NCI-H1694 (cell line): ENCODE results near the gene SLC5A6.
A peak's percentile ranks its signal among the peaks of the same experiment; 100 is the strongest.
"Not testable (repeated sequence)": the region's sequence is repeated elsewhere in the genome, so short reads cannot be mapped to it uniquely, and the experiment has no call there.

Experiments used
- DNase-seq: peaks from one replicate; lab custom pipeline; 2025; lab: John Stamatoyannopoulos, UW

The SLC5A6 gene

DNA sequence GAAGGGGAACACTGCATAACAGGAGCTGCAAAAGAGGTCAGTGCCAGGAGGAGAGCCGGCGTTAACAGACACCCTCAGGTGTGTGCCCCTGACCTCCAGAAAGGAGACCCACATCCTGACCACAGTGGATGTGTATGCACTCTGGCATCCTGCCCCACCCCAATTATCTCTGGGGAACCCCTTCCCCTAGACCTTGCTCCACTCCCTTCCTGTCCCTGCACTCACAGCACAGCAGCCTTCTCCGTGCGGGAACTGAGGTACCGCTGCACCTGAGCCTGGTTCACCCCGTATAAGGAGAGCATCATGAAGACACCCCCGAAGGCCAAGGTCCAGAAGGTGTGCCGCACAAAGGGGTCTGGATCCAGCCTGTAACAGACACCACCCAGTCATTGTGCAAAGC, 7.5 kb downstream of the SLC5A6 start:
- DNase-seq: no peak

DNA sequence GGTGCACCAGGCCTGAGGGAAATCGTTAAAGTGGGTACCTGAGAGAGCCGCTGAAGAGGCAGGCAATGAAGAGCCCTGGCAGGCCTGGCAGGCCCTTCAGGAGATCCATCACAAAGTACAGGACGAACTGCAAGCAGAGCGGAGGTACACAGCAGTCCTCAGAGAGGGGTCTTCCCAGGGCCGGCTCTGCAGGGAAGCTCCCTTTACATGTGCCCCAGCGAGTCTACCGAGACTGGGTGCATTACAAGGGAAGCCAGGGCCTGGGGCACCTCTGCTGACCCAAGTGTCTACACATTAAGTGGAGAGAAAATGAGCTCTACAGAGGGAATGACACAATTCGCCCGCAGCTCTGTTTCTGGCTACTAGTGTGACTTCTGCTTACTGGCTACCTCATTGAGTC, 8.3 kb downstream of the SLC5A6 start:
- DNase-seq: no peak

DNA sequence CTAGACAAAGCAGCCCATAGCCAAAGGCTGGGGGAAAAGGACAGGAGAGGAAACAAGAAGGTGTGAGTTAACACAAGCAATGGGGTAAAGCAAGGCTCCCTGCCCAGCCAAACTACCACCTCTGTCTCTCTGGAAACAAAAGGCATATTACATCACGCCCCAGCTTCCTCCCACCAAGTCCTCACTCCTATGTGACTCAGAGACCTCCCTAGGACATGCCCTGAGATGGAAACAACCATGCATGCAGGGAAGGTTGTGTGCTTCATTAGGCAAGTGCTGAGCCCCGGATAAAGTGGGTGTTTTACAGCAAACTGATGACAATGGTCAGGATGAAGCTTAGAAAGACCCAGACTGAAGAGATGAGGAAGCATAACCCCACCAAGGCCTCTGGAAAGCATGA, 9.2 kb downstream of the SLC5A6 start:
- no peak for DNase-seq

DNA sequence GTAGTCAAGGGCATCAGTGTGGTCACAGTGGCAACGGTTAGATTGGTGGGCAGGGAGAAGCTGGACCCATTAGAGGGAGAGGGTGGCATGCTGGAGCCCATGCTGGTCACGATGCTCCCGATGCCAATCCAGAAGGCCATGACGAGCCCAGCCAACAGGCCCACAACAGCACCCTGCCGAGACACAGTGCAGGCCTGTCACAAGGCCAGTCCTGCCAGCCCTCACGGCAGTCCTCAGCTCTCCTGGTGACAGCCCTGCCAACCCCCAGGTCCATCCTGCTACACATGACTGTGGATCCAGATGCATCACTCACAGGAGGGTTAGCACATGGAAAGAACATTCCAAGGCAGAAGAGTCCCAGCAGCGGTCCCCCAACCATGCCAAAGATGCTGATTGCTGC, 10.4 kb downstream of the SLC5A6 start:
- DNase-seq: no peak

DNA sequence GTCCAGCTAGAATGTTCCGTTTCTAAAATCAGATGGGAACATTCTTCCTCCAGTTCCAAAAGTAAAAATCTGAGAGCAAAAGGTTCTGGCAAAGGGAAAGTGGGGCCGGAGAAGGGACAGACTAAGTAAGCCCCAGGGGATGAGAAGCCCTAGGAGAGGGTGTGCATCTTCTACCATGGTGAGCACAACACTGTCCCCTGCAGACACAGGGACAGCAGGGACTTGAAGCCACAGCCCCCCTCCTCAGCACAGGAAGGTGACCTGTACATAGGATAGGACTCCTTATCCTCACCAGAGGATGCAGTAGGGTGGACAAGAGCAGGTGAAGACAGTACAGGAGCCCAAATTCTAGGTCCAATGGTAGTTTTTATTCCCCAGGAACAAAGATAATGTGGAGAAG, 12.8 kb downstream of the SLC5A6 start:
- DNase-seq: no peak

GRCh38 chr2:27198627-27199026, 13.4 kb downstream of the SLC5A6 start:
- DNase-seq: no peak

DNA sequence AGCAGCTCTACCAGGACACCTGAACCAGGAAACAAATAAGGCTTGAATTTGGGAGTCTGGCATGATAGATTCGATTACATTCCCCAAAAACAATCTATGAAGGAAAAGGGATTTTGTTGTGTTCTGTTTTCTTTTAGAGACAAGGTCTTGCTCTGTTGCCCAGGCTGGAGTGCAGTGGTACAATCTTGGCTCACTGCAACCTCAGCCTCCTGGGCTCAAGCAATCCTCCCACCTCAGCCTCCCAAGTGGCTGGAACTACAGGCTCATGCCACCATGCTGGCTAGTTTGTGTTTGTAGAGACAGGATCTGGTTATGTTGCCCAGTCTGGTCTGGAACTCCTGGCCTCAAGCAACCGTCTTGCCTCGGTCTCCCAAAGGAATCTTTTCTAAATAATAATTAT, 14.0 kb downstream of the SLC5A6 start:
- DNase-seq: not testable (repeated sequence)

- DNase-seq: not testable (repeated sequence)
Measured at GRCh38 chr2:27195799-27196198, 16.3 kb downstream of the SLC5A6 start.

DNA sequence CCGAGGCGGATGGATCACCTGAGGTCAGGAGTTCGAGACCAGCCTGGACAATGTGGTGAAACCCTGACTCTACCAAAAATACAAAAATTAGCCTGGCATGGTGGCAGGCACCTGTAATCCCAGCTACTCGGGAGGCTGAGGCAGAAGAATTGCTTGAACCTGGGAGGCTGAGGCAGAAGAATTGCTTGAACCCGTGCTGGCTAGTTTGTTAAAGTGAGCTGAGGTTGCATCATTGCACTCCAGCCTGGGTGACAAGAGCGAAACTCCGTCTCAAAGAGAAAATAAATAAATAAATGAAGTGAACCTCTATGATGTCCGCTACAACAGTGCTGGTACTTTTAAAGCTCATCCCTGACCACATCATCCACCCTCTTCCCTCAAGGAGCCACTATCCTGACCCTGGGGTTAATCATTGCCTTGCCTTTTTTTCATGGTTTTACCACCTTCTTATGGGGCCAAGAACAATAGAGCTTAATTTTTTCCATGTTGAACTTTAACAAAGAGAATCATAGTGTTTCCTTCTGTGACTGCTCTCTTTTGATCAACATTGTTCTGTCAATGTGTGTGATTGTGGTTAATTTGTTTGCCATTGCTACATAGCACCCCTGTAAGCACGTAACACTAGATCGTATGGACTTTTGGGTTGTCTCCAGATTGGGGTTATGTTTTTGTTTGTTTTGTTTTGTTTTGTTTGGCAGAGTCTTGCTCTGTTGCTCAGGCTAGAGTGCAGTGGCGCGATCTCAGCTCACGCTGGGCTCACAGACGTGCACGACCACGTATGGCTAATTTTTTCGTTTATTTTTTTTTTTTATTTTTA, 17.3 kb downstream of the SLC5A6 start:
- no peak for DNase-seq

GRCh38 chr2:27191070-27191829, 20.8 kb downstream of the SLC5A6 start:
- DNase-seq: peak; percentile 70

GRCh38 chr2:27189989-27190388, 22.1 kb downstream of the SLC5A6 start:
- DNase-seq: no peak

DNA sequence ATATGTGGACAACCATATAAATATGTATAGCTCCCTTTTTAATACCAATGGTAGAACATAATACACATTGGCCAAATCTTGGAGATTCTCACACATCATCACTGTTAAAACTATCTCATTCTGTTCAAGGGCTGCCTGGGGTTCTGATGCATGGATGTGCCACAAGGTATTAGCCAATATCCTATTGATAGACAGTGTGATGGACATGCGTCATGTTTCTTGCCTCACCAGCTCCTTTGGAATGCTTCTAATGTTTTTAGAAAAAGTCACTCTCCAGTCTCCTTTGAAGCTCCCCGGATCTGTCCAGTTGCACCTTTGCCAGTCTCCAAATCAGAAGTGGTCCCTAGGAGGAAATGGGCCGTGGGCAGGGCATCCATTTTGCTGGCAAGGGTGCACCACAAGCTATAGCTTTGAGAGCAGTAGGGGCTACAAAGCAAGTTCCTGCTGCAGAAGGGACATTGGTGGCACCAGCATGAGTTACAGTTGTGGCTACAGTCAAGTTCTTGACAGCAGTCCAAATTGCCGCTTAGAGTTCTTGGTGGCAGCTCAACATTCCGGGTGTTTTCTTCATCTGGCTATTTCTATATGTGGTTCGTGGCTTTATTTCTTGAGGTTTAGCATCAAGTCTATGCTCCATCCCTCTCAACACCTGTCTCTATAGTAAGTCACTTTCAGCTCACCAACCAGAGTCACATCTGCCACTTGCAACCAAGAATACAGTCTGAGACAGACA, 25.3 kb downstream of the SLC5A6 start:
- no peak for DNase-seq

- DNase-seq: peak; percentile 54
Measured at GRCh38 chr2:27185331-27186026, 26.6 kb downstream of the SLC5A6 start.

GRCh38 chr2:27184115-27184514, 28.0 kb downstream of the SLC5A6 start:
- DNase-seq: no peak

DNA sequence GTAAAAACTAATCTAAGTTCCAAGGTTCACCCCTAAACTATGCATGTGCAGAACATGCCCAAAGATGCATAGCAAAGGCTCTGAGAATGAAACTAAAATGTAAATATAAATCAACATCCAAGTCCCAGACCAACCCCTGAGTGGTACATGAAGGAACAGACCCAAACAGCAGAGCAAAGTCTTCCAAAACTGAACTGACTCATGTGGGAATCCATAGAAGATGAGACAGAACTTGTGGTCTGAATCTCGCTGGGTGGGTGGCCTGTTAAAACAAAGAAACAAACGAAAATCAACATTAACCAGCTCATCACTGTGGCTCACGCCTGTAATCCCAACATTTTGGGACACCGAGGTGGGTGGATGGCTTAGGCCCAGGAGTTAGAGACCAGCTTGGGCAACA, 29.7 kb downstream of the SLC5A6 start:
- no peak for DNase-seq

DNA sequence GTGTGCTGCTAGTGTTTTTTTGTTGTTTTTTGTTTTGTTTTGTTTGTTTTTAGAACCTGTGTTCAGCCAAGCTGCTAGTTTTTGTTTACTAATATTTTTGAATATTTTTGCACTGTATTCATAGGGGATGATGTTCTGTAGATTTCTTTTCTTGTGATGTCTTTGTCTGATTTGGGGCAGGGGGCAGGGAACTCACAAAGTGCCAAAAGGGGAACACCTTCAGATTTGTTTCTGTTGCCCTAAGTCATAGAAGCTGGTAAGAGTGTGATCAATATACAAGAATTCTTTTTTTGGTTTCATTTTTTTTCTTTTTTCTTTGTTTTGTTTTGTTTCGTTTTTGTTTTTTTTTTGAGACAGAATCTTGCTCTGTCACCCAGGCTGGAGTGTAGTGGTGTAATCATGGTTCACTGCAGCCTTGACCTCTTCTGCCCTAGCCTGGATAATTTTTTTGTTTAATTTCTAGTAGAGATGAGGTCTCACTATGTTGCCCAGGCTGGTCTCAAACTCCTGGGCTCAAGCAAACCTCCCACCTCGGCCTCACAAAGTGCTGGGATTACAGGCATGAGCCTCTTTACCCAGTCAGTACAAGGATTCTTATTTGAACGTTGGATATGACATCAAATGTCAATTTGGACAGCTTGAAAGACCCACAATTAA, 32.6 kb downstream of the SLC5A6 start:
- no peak for DNase-seq

- DNase-seq: no peak
Measured at GRCh38 chr2:27178469-27178868, 33.6 kb downstream of the SLC5A6 start.

DNA sequence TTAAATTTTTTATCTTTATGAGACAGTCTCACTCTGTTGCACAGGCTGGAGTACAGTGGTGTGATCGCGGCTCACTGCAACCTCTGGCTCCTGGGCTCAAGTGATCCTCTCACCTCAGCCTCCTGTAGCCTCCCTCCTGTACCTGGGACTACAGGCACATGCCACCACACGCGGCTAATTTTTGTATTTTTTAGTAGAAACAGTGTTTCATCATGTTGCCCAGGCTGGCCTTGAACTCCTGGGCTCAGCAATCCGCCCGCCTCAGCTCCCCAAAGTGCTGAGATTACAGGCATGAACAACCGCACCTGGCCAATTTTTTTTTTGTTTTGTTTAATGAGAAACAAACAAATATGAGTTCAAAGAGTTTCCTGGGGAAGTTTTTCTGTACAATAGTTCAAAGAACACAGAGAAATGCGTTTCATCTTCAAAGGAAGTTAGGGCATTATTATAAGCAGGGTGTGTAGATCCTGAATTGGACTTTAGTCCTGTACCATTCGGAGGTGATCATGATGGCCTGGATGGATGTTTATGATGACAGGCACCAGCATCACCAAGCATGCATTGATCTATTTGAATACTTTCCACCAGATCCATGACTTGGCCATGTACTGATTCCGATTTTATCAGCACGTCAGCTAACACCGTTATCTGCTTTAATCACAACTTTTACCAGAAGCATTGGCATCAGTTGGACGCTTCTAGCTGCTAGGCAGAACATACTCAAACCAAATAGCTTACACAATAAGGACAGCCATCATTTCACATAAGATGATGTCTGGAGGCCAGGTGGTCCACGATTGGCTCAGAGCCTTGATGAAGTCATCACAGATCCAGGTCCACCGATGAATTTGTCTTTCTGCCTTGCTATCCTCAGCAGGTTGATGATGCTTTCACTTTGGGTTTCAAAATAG, 34.4 kb downstream of the SLC5A6 start:
- no peak for DNase-seq

DNA sequence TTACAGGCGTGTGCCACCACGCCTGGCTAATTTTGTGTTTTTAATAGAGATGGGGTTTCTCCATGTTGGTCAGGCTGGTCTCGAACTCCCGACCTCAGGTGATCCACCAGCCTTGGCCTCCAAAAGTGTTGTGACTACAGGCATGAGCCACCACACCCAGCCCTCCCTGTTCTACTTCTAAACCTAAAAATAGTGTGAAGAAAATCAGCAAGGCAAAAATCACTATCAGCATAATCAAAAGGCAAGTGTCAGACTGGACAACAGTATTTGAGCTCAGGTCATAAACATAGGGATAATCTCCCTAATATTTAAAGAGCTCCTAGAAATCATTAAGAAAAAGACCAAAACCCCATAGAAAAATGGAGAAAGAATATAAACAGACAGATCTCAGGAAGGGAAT, 36.3 kb downstream of the SLC5A6 start:
- DNase-seq: not testable (repeated sequence)

GRCh38 chr2:27175330-27175729, 36.7 kb downstream of the SLC5A6 start:
- no peak for DNase-seq

DNA sequence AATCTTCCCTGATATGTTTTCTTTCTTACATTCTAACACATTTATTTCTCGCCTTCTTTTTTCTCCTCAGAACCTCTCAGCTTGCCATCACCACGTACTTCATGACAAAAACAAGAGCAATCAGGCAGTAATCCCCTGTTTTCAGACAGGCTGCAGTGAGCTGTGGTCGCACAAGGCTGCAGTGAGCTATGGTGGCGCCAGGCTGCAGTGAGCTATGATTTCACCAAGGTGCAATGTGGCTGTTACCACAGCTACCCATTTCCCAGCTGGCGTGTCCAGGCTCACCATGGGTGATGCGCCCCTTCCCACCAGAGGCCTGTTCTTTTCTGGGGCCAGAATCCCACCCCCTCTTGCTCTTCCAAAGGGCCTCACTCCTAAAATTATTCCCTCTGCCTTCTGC, 37.4 kb downstream of the SLC5A6 start:
- DNase-seq: no peak
